GM18868 (cell line): ENCODE data around the gene PACS1.
"Not testable (repeated sequence)": the region's sequence is repeated elsewhere in the genome, so short reads cannot be mapped to it uniquely, and the experiment has no call there.

Source experiments
- ATAC-seq: cut with Tn5 transposase; IDR thresholded peaks from one replicate; pipeline ENCODE4 v1.9.1; 2021; ENCODE audit warnings: mild to moderate bottlenecking, moderate library complexity; ENCODE audit not compliant: unreplicated experiment

Gene PACS1

GRCh38 chr11:66266378-66267038 is 196.4 kb downstream of the PACS1 start:
- no peak for ATAC-seq

GRCh38 chr11:66267039-66267378 is 196.9 kb downstream of the PACS1 start:
- no peak for ATAC-seq

GRCh38 chr11:66267379-66268243 is 197.5 kb downstream of the PACS1 start:
- ATAC-seq = peak; percentile 52

- ATAC-seq = peak; percentile 76
Measured at GRCh38 chr11:66268244-66268951, 198.3 kb downstream of the PACS1 start, which contains the start of gene RAB1B. Gene RAB1B (plus strand): TSS chr11:66268639. CDS start chr11:66268680, 41 bp downstream.

- no peak for ATAC-seq
Measured at GRCh38 chr11:66268952-66269905, 199.2 kb downstream of the PACS1 start.

- no peak for ATAC-seq
Measured at GRCh38 chr11:66271816-66272215, 201.7 kb downstream of the PACS1 start.

- ATAC-seq = no peak
Measured at GRCh38 chr11:66272596-66272995, 202.5 kb downstream of the PACS1 start.

- no peak for ATAC-seq
Measured at GRCh38 chr11:66274219-66274618, 204.1 kb downstream of the PACS1 start.

- no peak for ATAC-seq
Measured at GRCh38 chr11:66275396-66275795, 205.3 kb downstream of the PACS1 start.

GRCh38 chr11:66275984-66276612 is 206.0 kb downstream of the PACS1 start:
- no peak for ATAC-seq

GRCh38 chr11:66276619-66277018 is 206.5 kb downstream of the PACS1 start:
- not testable (repeated sequence) for ATAC-seq

- ATAC-seq = not testable (repeated sequence)
Measured at GRCh38 chr11:66277064-66277463, 207.0 kb downstream of the PACS1 start.

GRCh38 chr11:66277471-66278362 is 207.6 kb downstream of the PACS1 start, which contains the start of gene CNIH2:
Gene CNIH2 (plus strand): TSS chr11:66278175. CDS start chr11:66278457, 282 bp downstream.
- no peak for ATAC-seq

GRCh38 chr11:66278363-66279091 is 208.5 kb downstream of the PACS1 start:
- ATAC-seq = no peak

GRCh38 chr11:66279092-66279734 is 209.1 kb downstream of the PACS1 start:
- no peak for ATAC-seq

- no peak for ATAC-seq
Measured at GRCh38 chr11:66280428-66280827, 210.4 kb downstream of the PACS1 start.

- no peak for ATAC-seq
Measured at GRCh38 chr11:66281001-66281400, 210.9 kb downstream of the PACS1 start.
